HEK293 (cell line): ENCODE results near the gene ZMYM1.

Experiments used
- CTCF ChIA-PET: fragments of 350-600 bp; formaldehyde crosslinking; extraction: SDS; loops from one replicate; lab custom pipeline; 2021; ENCODE audit warnings: antibody characterized with exemption; lab: Yijun Ruan, JAX
- POLR2A ChIA-PET: fragments of 300-600 bp; formaldehyde crosslinking; extraction: SDS; loops from one replicate; lab custom pipeline; 2020; ENCODE audit warnings: antibody characterized with exemption, inconsistent platforms; lab: Yijun Ruan, JAX
- H3K27ac ChIP-seq: fragments of 200-500 bp; sonication (Bioruptor generic); 2 replicates; pipeline ENCODE4 v1.5.1; 2014; ENCODE audit warnings: low read depth, low read length, control low read depth, inconsistent platforms; ENCODE audit errors: extremely low read depth
- H3K36me3 ChIP-seq, 2 experiments: fragments of 200-500 bp in 1 of 2; sonication (Bioruptor generic) in 1 of 2; 1 replicate in 1 of 2; 2 replicates in 1 of 2; pipeline ENCODE4 v1.5.1; 2014 to 2017; ENCODE audit warnings: inconsistent platforms in 2 of 2, low read length in 2 of 2; ENCODE audit not compliant: control insufficient read depth in 2 of 2, insufficient read depth in 1 of 2
- H3K4me1 ChIP-seq: fragments of 200-500 bp; sonication (Bioruptor generic); 2 replicates; pipeline ENCODE4 v1.5.1; 2014; ENCODE audit warnings: mild to moderate bottlenecking, low read length, inconsistent platforms; ENCODE audit not compliant: control insufficient read depth, insufficient read depth
- H3K4me3 ChIP-seq: 2 replicates; pipeline ENCODE4 v1.5.1; 2011; ENCODE audit warnings: low read depth, mild to moderate bottlenecking, control low read depth, low read length, moderate library complexity
- H3K9me3 ChIP-seq: fragments of 200-500 bp; sonication (Bioruptor generic); 2 replicates; pipeline ENCODE4 v1.5.1; 2014; ENCODE audit warnings: low read depth, low read length, inconsistent platforms; ENCODE audit not compliant: control insufficient read depth, insufficient read depth
- FEZF1 ChIP-seq: fragments of 450-650 bp; formaldehyde crosslinking; IDR thresholded peaks from 2 replicates; pipeline ENCODE4 v1.5.1; 2016; ENCODE audit warnings: missing biosample characterization, missing genetic modification characterization
- GLI4 ChIP-seq: fragments of 450-650 bp; formaldehyde crosslinking; IDR thresholded peaks from 2 replicates; pipeline ENCODE4 v1.5.1; 2016; ENCODE audit warnings: missing biosample characterization, missing genetic modification characterization
- IKZF3 ChIP-seq: fragments of 450-650 bp; IDR thresholded peaks from 2 replicates; pipeline ENCODE4 v1.5.0; 2018; ENCODE audit warnings: missing biosample characterization, mild to moderate bottlenecking, missing genetic modification characterization, moderate library complexity
- KLF16 ChIP-seq: fragments of 450-650 bp; formaldehyde crosslinking; IDR thresholded peaks from 2 replicates; pipeline ENCODE4 v1.5.1; 2017; ENCODE audit warnings: missing biosample characterization, missing genetic modification characterization
- OVOL3 ChIP-seq: fragments of 450-650 bp; formaldehyde crosslinking; IDR thresholded peaks from 2 replicates; pipeline ENCODE4 v1.5.1; 2016; ENCODE audit warnings: missing biosample characterization, missing genetic modification characterization
- SALL2 ChIP-seq: fragments of 450-650 bp; formaldehyde crosslinking; IDR thresholded peaks from 2 replicates; pipeline ENCODE4 v1.5.0; 2017; ENCODE audit warnings: missing biosample characterization, mild to moderate bottlenecking, missing genetic modification characterization, borderline replicate concordance
- SCRT1 ChIP-seq: fragments of 450-650 bp; formaldehyde crosslinking; IDR thresholded peaks from 2 replicates; pipeline ENCODE4 v1.5.1; 2016; ENCODE audit warnings: missing biosample characterization, missing genetic modification characterization, borderline replicate concordance
- YY2 ChIP-seq: fragments of 450-650 bp; formaldehyde crosslinking; IDR thresholded peaks from 2 replicates; pipeline ENCODE4 v1.5.1; 2016; ENCODE audit warnings: missing biosample characterization, missing genetic modification characterization
- ZBTB44 ChIP-seq: fragments of 450-650 bp; IDR thresholded peaks from 2 replicates; pipeline ENCODE4 v1.5.1; 2018; ENCODE audit warnings: missing biosample characterization, mild to moderate bottlenecking, missing genetic modification characterization
- ZBTB7A ChIP-seq: fragments of 450-650 bp; formaldehyde crosslinking; IDR thresholded peaks from 2 replicates; pipeline ENCODE4 v1.5.1; 2016; ENCODE audit warnings: low read depth, missing biosample characterization, missing genetic modification characterization
- ZNF112 ChIP-seq: fragments of 450-650 bp; formaldehyde crosslinking; IDR thresholded peaks from 2 replicates; pipeline ENCODE4 v1.5.0; 2017; ENCODE audit warnings: missing biosample characterization, missing genetic modification characterization
- ZNF132 ChIP-seq: fragments of 450-650 bp; formaldehyde crosslinking; IDR thresholded peaks from 2 replicates; pipeline ENCODE4 v1.5.1; 2017; ENCODE audit warnings: missing biosample characterization, missing genetic modification characterization, borderline replicate concordance
- ZNF148 ChIP-seq: fragments of 450-650 bp; formaldehyde crosslinking; IDR thresholded peaks from 2 replicates; pipeline ENCODE4 v1.5.0; 2017; ENCODE audit warnings: missing biosample characterization, missing genetic modification characterization, borderline replicate concordance
- ZNF16 ChIP-seq: fragments of 450-650 bp; formaldehyde crosslinking; IDR thresholded peaks from 2 replicates; pipeline ENCODE4 v1.5.1; 2016; ENCODE audit warnings: low read depth, missing biosample characterization, missing genetic modification characterization
- ZNF175 ChIP-seq: fragments of 450-650 bp; formaldehyde crosslinking; IDR thresholded peaks from 2 replicates; pipeline ENCODE4 v1.5.1; 2016; ENCODE audit warnings: missing biosample characterization, missing genetic modification characterization
- ZNF214 ChIP-seq: fragments of 450-650 bp; formaldehyde crosslinking; IDR thresholded peaks from 2 replicates; pipeline ENCODE4 v1.5.1; 2017; ENCODE audit warnings: missing biosample characterization, mild to moderate bottlenecking, missing genetic modification characterization, borderline replicate concordance
- ZNF610 ChIP-seq: fragments of 450-650 bp; formaldehyde crosslinking; IDR thresholded peaks from 2 replicates; pipeline ENCODE4 v1.5.1; 2016; ENCODE audit warnings: missing biosample characterization, missing genetic modification characterization, borderline replicate concordance
- ZNF785 ChIP-seq: fragments of 450-650 bp; formaldehyde crosslinking; IDR thresholded peaks from 2 replicates; pipeline ENCODE4 v1.5.1; 2016; ENCODE audit warnings: missing biosample characterization, missing genetic modification characterization
- TF ChIP-seq, protein P1 (sequence below): fragments of 450-650 bp; formaldehyde crosslinking; IDR thresholded peaks from 2 replicates; pipeline ENCODE4 v1.5.1; 2016; ENCODE audit warnings: missing biosample characterization, missing genetic modification characterization
- TF ChIP-seq, protein P2 (sequence below): fragments of 450-650 bp; IDR thresholded peaks from 2 replicates; pipeline ENCODE4 v1.5.1; 2018; ENCODE audit warnings: missing biosample characterization, missing genetic modification characterization
- TF ChIP-seq, protein P3 (sequence below): fragments of 450-650 bp; formaldehyde crosslinking; IDR thresholded peaks from 2 replicates; pipeline ENCODE4 v1.5.1; 2016; ENCODE audit warnings: missing biosample characterization, missing genetic modification characterization
- TF ChIP-seq, protein P4 (sequence below): fragments of 450-650 bp; formaldehyde crosslinking; IDR thresholded peaks from 2 replicates; pipeline ENCODE4 v1.5.1; 2016; ENCODE audit warnings: missing biosample characterization, missing genetic modification characterization
- TF ChIP-seq, protein P5 (sequence below): fragments of 450-650 bp; formaldehyde crosslinking; IDR thresholded peaks from 2 replicates; pipeline ENCODE4 v1.5.1; 2016; ENCODE audit warnings: missing biosample characterization, missing genetic modification characterization

ZMYM1 gene

DNA sequence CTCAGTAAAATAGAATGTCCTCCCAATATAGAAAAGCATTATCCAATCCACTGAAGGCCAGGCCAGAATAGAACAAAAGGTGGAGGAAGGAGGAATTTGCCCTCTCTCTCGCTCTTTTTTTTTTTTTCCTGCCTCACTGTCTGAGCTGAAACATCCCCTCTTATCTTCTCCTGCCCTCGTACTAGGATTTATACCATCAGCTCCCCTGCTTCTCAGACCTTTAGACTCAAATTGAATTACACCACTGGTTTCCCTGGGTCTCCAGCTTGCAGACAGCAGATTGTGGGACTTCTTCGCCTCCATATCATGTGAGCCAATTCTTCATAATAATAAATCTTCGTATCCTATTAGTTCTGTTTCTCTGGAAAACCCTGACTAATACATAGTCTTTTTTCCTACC, 42.6 kb upstream of the ZMYM1 start (continued):
- TF ChIP-seq SALL2 (tag by site-specific recombination) (no peak), ZBTB7A (tag by site-specific recombination) (no peak), ZNF610 (tag by site-specific recombination) (no peak), ZNF214 (no peak), ZNF16 (tag by site-specific recombination) (no peak), IKZF3 (tag by site-specific recombination) (no peak), ZNF148 (tag by site-specific recombination) (no peak)
- TF ChIP-seq, protein P1, sequence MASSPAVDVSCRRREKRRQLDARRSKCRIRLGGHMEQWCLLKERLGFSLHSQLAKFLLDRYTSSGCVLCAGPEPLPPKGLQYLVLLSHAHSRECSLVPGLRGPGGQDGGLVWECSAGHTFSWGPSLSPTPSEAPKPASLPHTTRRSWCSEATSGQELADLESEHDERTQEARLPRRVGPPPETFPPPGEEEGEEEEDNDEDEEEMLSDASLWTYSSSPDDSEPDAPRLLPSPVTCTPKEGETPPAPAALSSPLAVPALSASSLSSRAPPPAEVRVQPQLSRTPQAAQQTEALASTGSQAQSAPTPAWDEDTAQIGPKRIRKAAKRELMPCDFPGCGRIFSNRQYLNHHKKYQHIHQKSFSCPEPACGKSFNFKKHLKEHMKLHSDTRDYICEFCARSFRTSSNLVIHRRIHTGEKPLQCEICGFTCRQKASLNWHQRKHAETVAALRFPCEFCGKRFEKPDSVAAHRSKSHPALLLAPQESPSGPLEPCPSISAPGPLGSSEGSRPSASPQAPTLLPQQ (tag by site-specific recombination), result no peak

GRCh38 chr1:35037206-35037605, 42.0 kb upstream of the ZMYM1 start:
- no peaks in the 10 kb centered on the region for H3K4me1 ChIP-seq
- TF ChIP-seq, protein P2, sequence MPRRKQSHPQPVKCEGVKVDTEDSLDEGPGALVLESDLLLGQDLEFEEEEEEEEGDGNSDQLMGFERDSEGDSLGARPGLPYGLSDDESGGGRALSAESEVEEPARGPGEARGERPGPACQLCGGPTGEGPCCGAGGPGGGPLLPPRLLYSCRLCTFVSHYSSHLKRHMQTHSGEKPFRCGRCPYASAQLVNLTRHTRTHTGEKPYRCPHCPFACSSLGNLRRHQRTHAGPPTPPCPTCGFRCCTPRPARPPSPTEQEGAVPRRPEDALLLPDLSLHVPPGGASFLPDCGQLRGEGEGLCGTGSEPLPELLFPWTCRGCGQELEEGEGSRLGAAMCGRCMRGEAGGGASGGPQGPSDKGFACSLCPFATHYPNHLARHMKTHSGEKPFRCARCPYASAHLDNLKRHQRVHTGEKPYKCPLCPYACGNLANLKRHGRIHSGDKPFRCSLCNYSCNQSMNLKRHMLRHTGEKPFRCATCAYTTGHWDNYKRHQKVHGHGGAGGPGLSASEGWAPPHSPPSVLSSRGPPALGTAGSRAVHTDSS (tag by site-specific recombination), result no peak
- TF ChIP-seq, protein P3, sequence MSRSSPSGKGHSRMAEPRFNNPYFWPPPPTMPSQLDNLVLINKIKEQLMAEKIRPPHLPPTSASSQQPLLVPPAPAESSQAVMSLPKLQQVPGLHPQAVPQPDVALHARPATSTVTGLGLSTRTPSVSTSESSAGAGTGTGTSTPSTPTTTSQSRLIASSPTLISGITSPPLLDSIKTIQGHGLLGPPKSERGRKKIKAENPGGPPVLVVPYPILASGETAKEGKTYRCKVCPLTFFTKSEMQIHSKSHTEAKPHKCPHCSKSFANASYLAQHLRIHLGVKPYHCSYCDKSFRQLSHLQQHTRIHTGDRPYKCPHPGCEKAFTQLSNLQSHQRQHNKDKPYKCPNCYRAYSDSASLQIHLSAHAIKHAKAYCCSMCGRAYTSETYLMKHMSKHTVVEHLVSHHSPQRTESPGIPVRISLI (tag by site-specific recombination), result no peak
- TF ChIP-seq ZNF112 (tag by site-specific recombination) (no peak), SCRT1 (tag by site-specific recombination) (no peak), ZBTB44 (tag by site-specific recombination) (no peak), KLF16 (tag by site-specific recombination) (no peak), ZNF785 (tag by site-specific recombination) (no peak), ZNF175 (tag by site-specific recombination) (no peak), FEZF1 (tag by site-specific recombination) (no peak), YY2 (tag by site-specific recombination) (no peak), ZNF132 (tag by site-specific recombination) (no peak), OVOL3 (tag by site-specific recombination) (no peak), GLI4 (no peak)
- TF ChIP-seq, protein P4, sequence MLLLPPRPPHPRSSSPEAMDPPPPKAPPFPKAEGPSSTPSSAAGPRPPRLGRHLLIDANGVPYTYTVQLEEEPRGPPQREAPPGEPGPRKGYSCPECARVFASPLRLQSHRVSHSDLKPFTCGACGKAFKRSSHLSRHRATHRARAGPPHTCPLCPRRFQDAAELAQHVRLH (tag by site-specific recombination), result no peak
- TF ChIP-seq, protein P5, sequence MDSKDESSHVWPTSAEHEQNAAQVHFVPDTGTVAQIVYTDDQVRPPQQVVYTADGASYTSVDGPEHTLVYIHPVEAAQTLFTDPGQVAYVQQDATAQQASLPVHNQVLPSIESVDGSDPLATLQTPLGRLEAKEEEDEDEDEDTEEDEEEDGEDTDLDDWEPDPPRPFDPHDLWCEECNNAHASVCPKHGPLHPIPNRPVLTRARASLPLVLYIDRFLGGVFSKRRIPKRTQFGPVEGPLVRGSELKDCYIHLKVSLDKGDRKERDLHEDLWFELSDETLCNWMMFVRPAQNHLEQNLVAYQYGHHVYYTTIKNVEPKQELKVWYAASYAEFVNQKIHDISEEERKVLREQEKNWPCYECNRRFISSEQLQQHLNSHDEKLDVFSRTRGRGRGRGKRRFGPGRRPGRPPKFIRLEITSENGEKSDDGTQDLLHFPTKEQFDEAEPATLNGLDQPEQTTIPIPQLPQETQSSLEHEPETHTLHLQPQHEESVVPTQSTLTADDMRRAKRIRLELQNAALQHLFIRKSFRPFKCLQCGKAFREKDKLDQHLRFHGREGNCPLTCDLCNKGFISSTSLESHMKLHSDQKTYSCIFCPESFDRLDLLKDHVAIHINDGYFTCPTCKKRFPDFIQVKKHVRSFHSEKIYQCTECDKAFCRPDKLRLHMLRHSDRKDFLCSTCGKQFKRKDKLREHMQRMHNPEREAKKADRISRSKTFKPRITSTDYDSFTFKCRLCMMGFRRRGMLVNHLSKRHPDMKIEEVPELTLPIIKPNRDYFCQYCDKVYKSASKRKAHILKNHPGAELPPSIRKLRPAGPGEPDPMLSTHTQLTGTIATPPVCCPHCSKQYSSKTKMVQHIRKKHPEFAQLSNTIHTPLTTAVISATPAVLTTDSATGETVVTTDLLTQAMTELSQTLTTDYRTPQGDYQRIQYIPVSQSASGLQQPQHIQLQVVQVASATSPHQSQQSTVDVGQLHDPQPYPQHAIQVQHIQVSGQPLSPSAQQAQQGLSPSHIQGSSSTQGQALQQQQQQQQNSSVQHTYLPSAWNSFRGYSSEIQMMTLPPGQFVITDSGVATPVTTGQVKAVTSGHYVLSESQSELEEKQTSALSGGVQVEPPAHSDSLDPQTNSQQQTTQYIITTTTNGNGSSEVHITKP (tag by site-specific recombination), result no peak
- no peaks in the 10 kb centered on the region for H3K36me3 ChIP-seq
- no peaks in the 10 kb centered on the region for H3K9me3 ChIP-seq
- ChIA-PET POLR2A (no interaction called here), CTCF (no interaction called here)
- no peak overlapping the region for H3K27ac ChIP-seq
- no peak overlapping the region for H3K4me3 ChIP-seq
